T-cell (primary cell): ENCODE measurements around the gene NISCH. TPM values are rescaled to one million over a fixed set of nuclear protein-coding genes. Genes with fewer than 3 reads are reported as not detected.

Experiments used
- ATAC-seq, 4 experiments: fragments of 200-7000 bp in 3 of 4; fragments of 150-1000 bp in 1 of 4; cut with Tn5 transposase; replicated peaks in 1 of 4; 1 replicate in 3 of 4; 2 replicates in 1 of 4; pipeline ENCODE4 v1.10.0; 2021; ENCODE audit warnings: moderate library complexity in 3 of 4, mild to moderate bottlenecking in 2 of 4, moderate number of reproducible peaks in 1 of 4
- CTCF ChIA-PET, 2 donors: fragments of 300-600 bp; sonication (Branson Sonifier 250); formaldehyde crosslinking; loops; one replicate each; lab custom pipeline; 2022; ENCODE audit warnings: antibody characterized with exemption in 2 of 2; lab: Charles Lee
- POLR2A ChIA-PET, 2 donors: fragments of 300-600 bp; sonication (Branson Sonifier 250); formaldehyde crosslinking; loops; one replicate each; lab custom pipeline; 2022; ENCODE audit warnings: antibody characterized with exemption in 2 of 2; lab: Charles Lee
- DNase-seq, 35 experiments: peaks; one replicate each; pipeline versions ENCODE4 v3.0.0 to v3.0.0-alpha.2; 2013 to 2023
- H3K27ac ChIP-seq: one replicate; pipeline ENCODE4 v1.5.1; 2013; ENCODE audit warnings: low read length
- H3K27me3 ChIP-seq, 2 experiments: replicated peaks in 1 of 2; 1 replicate in 1 of 2; 2 replicates in 1 of 2; pipeline versions ENCODE4 v1.6.1 to v1.7.0; 2013; ENCODE audit warnings: low read length in 1 of 2, mixed read lengths in 1 of 2; ENCODE audit not compliant: control insufficient read depth in 2 of 2, insufficient read depth in 2 of 2; ENCODE audit errors: extremely low read depth in 1 of 2
- H3K36me3 ChIP-seq, 2 donors: 1 replicate in 1 of 2; 2 replicates in 1 of 2; pipeline versions ENCODE4 v1.6.1 to v1.7.0; 2013; ENCODE audit warnings: low read length in 1 of 2; ENCODE audit not compliant: control insufficient read depth in 2 of 2, insufficient read depth in 1 of 2; ENCODE audit errors: extremely low read depth in 1 of 2
- H3K4me1 ChIP-seq, 2 experiments: 1 replicate in 1 of 2; 2 replicates in 1 of 2; pipeline versions ENCODE4 v1.6.1 to v1.7.0; 2013; ENCODE audit warnings: low read length in 2 of 2, mixed read lengths in 1 of 2; ENCODE audit not compliant: insufficient read depth in 2 of 2, control insufficient read depth in 1 of 2; ENCODE audit errors: extremely low read depth in 1 of 2
- H3K4me3 ChIP-seq, 2 donors: 1 replicate in 1 of 2; 2 replicates in 1 of 2; pipeline versions ENCODE4 v1.5.1 to v1.7.0; 2013; ENCODE audit warnings: mild to moderate bottlenecking in 2 of 2, low read length in 1 of 2, moderate library complexity in 1 of 2; ENCODE audit not compliant: control insufficient read depth in 1 of 2; ENCODE audit errors: extremely low read depth in 1 of 2
- H3K9me3 ChIP-seq: 2 replicates; pipeline ENCODE4 v1.7.0; 2013
- H3K27ac Mint-ChIP-seq, 2 donors: one replicate each; pipeline ENCODE4 v1.8.0; 2020 to 2021; ENCODE audit warnings: mild to moderate bottlenecking in 2 of 2, mixed read lengths in 2 of 2
- H3K27me3 Mint-ChIP-seq, 2 donors: one replicate each; pipeline ENCODE4 v1.8.0; 2021 to 2022; ENCODE audit warnings: mixed read lengths in 2 of 2
- H3K36me3 Mint-ChIP-seq: one replicate; pipeline ENCODE4 v1.8.0; 2021; ENCODE audit warnings: mixed read lengths
- H3K4me1 Mint-ChIP-seq, 3 donors: one replicate each; pipeline ENCODE4 v1.8.0; 2020 to 2022; ENCODE audit warnings: mixed read lengths in 3 of 3, mild to moderate bottlenecking in 1 of 3
- H3K4me3 Mint-ChIP-seq, 3 donors: one replicate each; pipeline ENCODE4 v1.8.0; 2020 to 2022; ENCODE audit warnings: mild to moderate bottlenecking in 3 of 3, mixed read lengths in 3 of 3, moderate library complexity in 3 of 3
- H3K9me3 Mint-ChIP-seq, 3 donors: one replicate each; pipeline ENCODE4 v1.8.0; 2020 to 2022; ENCODE audit warnings: mixed read lengths in 3 of 3
- WGBS: methylation state at CpG from one replicate; pipeline ENCODE4 v1.1.5; 2013; ENCODE audit warnings: missing lambda C conversion rate; ENCODE audit not compliant: insufficient coverage; 5-methylcytosine and 5-hydroxymethylcytosine counted together
- total RNA-seq, 35 experiments: library from RNA in 6 of 35; stranded (reverse) in 6 of 35; fragments of 120-200 nt in 1 of 35; gene quantifications; one replicate each; pipeline versions ENCODE4 v1.2.1 to v1.2.4 and lab custom pipeline; 2013 to 2026

The NISCH gene
- total RNA-seq, 5 donors from 2014 or later (not counting 1 experiment from before 2014, with no cell fraction given): 152 to 171 (median 157) TPM

DNA sequence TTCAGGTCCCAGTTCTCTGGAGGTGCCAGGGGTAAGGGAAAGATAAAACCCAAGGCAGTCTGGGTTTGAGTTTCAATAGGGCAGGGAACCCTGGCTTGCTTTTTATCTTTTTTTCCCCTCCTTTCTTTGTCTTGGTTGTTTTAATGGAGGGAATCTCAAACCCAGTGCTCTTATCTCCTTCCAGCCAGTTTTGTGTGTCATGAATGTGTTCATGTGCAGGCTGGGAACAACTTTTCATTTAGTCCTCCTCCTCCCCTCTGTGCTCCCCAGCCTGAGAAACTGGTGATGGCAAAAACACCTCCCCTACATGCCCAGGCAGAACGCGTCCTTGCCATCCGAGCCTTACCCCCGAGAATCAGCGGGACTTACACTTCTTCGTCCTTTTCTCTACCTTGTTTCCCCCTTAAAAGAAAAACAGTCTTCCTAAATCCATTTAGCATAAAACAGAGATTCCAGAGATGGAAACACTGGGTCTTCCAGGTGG, 21.4 kb upstream of the NISCH start:
- Histone ChIP-seq H3K4me3 (no peak overlapping the region), H3K27me3 (no peaks in the 10 kb centered on the region), H3K4me1 (no peaks in the 10 kb centered on the region), H3K27ac (no peak overlapping the region), H3K9me3 (no peaks in the 10 kb centered on the region), H3K36me3 (no peaks in the 10 kb centered on the region)
- no peak for ATAC-seq
- H3K27ac Mint-ChIP-seq: peak overlapping the region in 1 of 2 donors; percentile 31
- peaks cover 0 to 12% (median 0%) of the 10 kb centered on the region in 3 donors for H3K4me1 Mint-ChIP-seq
- H3K4me3 Mint-ChIP-seq: no peak overlapping the region
- no peaks in the 10 kb centered on the region for H3K27me3 Mint-ChIP-seq
- POLR2A ChIA-PET: no interaction called here
- no peaks in the 10 kb centered on the region for H3K9me3 Mint-ChIP-seq
- CTCF ChIA-PET: no interaction called here
- H3K36me3 Mint-ChIP-seq: no peaks in the 10 kb centered on the region
- 94% methylated on average over 6 of the region's 6 CpGs for WGBS
- DNase-seq: no peak

- DNase-seq: no peak
Measured at GRCh38 chr3:52434491-52435115, 20.8 kb upstream of the NISCH start.

DNA sequence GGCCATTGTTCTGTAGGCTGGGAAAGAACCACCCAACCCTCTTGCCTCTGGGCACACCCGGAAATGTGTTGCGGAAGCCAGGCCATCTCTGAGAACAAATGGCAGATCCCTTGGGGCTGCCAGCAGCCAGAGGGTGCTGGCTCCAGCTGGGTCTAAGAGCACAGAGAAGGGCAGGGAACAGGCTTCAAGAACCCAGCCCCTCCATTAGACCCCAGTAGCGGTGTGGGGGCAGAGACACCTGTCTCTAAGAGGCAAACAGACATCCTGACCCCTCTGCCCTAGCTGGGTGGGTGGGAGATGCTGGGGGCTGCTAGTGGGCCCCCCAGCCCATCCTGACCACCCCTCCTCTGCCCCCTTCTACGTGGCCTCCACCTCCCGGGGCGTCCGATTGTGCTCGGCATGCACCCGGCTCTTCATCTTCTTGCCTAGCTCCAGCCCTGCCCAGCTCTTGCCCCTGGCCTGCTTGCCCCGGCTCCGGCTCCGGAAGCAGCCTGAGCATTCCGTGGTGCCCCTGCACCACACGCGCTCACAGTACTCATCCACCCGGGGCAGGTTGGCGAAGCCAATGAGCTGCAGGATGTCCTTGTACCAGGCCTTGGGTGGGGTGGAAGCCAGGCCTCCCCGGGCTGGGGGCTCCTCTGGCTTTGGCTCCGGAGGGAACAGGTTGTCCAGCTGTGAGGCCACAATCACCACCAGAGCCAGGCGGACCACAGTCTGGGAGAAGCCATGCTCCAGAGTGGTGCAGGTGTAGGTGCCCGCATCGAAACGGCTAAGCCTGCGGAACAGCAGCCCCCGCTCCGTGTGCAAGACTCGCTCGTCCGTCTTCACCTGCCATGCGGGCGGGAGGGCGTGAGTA, 19.9 kb upstream of the NISCH start:
- no peak overlapping the region for H3K4me3 Mint-ChIP-seq
- H3K36me3 Mint-ChIP-seq: no peaks in the 10 kb centered on the region
- POLR2A ChIA-PET: no interaction called here
- Histone ChIP-seq H3K4me1 (no peaks in the 10 kb centered on the region), H3K9me3 (no peaks in the 10 kb centered on the region), H3K27me3 (no peaks in the 10 kb centered on the region), H3K4me3 (no peak overlapping the region), H3K36me3 (no peaks in the 10 kb centered on the region), H3K27ac (no peak overlapping the region)
- ATAC-seq (no peak), DNase-seq (no peak)
- no peaks in the 10 kb centered on the region for H3K9me3 Mint-ChIP-seq
- CTCF ChIA-PET: interaction anchor here in 1 of 2 donors (0.5 to 1.1 kb wide), 2 partner anchors 8 to 472 kb away, joined by 3 read pairs; no protein-coding TSS in a partner anchor
- 95% methylated on average over 24 of the region's 32 CpGs for WGBS
- H3K27me3 Mint-ChIP-seq: no peaks in the 10 kb centered on the region
- no peak overlapping the region for H3K27ac Mint-ChIP-seq
- peaks cover 0 to 12% (median 0%) of the 10 kb centered on the region in 3 donors for H3K4me1 Mint-ChIP-seq

More at GRCh38 chr3:52434491-52435115, 20.8 kb upstream of the NISCH start:
- ChIA-PET POLR2A (no interaction called here), CTCF (no interaction called here)
- ATAC-seq: no peak
- Histone ChIP-seq H3K27ac (no peak overlapping the region), H3K27me3 (no peaks in the 10 kb centered on the region), H3K4me1 (no peaks in the 10 kb centered on the region), H3K36me3 (no peaks in the 10 kb centered on the region), H3K4me3 (no peak overlapping the region), H3K9me3 (no peaks in the 10 kb centered on the region)
- peaks cover 0 to 12% (median 0%) of the 10 kb centered on the region in 3 donors for H3K4me1 Mint-ChIP-seq
- no peak overlapping the region for H3K4me3 Mint-ChIP-seq
- H3K9me3 Mint-ChIP-seq: no peaks in the 10 kb centered on the region
- WGBS: 95% methylated on average over 4 of the region's 9 CpGs
- H3K27ac Mint-ChIP-seq: peak overlapping the region in 1 of 2 donors; percentile 31
- no peaks in the 10 kb centered on the region for H3K36me3 Mint-ChIP-seq
- H3K27me3 Mint-ChIP-seq: no peaks in the 10 kb centered on the region

GRCh38 chr3:52436500-52437149, 18.8 kb upstream of the NISCH start:
- ATAC-seq (no peak), DNase-seq (no peak)
- Mint-ChIP-seq H3K27me3 (no peaks in the 10 kb centered on the region), H3K9me3 (no peaks in the 10 kb centered on the region), H3K36me3 (no peaks in the 10 kb centered on the region), H3K27ac (no peak overlapping the region), H3K4me3 (no peak overlapping the region), H3K4me1 (peaks cover 0 to 12% (median 0%) of the 10 kb centered on the region in 3 donors)
- H3K9me3 ChIP-seq: no peaks in the 10 kb centered on the region
- H3K27me3 ChIP-seq: no peaks in the 10 kb centered on the region
- no peaks in the 10 kb centered on the region for H3K36me3 ChIP-seq
- H3K27ac ChIP-seq: no peak overlapping the region
- H3K4me1 ChIP-seq: no peaks in the 10 kb centered on the region
- ChIA-PET CTCF (interaction anchor here in 1 of 2 donors (0.5 kb wide), 1 partner anchor 9 kb away, joined by 3 read pairs; no protein-coding TSS in a partner anchor), POLR2A (no interaction called here)
- H3K4me3 ChIP-seq: no peak overlapping the region
- 87% methylated on average over 8 of the region's 13 CpGs for WGBS

DNA sequence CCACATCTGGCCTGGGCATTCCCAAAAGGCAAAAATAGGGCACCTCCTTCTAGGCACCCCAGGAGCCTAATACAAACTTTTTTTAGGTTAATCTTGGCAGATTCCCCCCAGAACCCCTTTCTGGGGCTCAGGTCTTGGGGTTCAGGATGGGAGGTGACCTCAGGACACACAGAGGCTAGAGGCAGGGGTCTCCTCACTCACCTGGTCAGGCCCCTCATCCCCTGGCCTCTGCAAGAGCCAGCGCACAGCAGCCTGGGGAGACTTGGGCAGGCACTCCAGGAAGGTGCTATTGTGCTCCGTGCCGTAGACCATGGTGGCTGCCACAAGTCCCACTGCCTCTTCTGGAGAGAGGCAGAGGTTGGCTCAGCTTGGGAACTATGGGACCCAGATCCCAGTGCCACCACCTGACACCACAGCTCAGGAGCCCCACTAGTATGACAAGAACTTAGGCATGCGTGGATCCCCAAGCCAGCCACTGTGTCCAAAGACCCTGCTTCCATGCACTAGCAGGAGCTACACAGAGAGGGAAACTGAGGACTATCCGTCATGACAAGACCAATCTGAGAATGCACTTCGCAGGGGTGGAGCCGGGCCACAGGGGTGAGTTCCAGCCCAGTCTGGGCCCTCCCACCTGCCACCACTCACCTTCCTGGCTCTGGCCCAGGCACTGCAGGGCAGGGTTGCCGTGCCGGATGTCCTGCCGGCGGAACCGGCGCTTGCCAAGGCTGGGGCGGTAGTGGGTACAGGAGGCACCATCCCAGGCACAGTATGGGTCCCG, 17.9 kb upstream of the NISCH start:
- Histone ChIP-seq H3K27ac (no peak overlapping the region), H3K4me3 (no peak overlapping the region), H3K9me3 (no peaks in the 10 kb centered on the region), H3K27me3 (no peaks in the 10 kb centered on the region), H3K36me3 (no peaks in the 10 kb centered on the region), H3K4me1 (no peaks in the 10 kb centered on the region)
- DNase-seq (no peak), ATAC-seq (no peak)
- Mint-ChIP-seq H3K4me3 (no peak overlapping the region), H3K4me1 (peaks cover 0 to 8% (median 0%) of the 10 kb centered on the region in 3 donors), H3K9me3 (no peaks in the 10 kb centered on the region), H3K36me3 (no peaks in the 10 kb centered on the region), H3K27me3 (no peaks in the 10 kb centered on the region), H3K27ac (no peak overlapping the region)
- ChIA-PET CTCF (no interaction called here), POLR2A (no interaction called here)
- 95% methylated on average over 13 of the region's 15 CpGs for WGBS

DNA sequence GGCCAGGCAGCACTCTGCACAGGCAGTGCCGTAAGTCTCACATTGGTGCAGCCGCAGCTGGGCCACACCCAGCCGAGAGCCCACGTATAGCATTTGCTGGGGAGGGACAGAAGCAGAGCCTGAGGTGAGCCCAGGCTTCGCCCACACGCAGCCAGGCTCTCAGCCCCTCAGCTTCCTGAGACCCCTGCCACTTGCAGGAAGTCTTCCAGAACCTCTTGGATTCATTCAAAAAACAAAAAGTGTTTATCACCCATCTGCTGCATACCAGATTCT, 17.4 kb upstream of the NISCH start:
- POLR2A ChIA-PET: no interaction called here
- Histone ChIP-seq H3K9me3 (no peaks in the 10 kb centered on the region), H3K4me3 (no peak overlapping the region), H3K27me3 (no peaks in the 10 kb centered on the region), H3K27ac (no peak overlapping the region), H3K4me1 (no peaks in the 10 kb centered on the region), H3K36me3 (no peaks in the 10 kb centered on the region)
- Mint-ChIP-seq H3K9me3 (no peaks in the 10 kb centered on the region), H3K36me3 (no peaks in the 10 kb centered on the region), H3K4me1 (peaks cover 0 to 5% (median 0%) of the 10 kb centered on the region in 3 donors), H3K27ac (no peak overlapping the region), H3K4me3 (no peak overlapping the region), H3K27me3 (no peaks in the 10 kb centered on the region)
- 78% methylated on average over 5 of the region's 6 CpGs for WGBS
- CTCF ChIA-PET: no interaction called here
- ATAC-seq (no peak), DNase-seq (no peak)
